Glutamatergic neuron (in vitro differentiated cells): ENCODE data around the gene AGFG1. TPM values are rescaled to one million over a fixed set of nuclear protein-coding genes. Genes with fewer than 3 reads are reported as not detected.

ENCODE experiments used
- DNase-seq: peaks from one replicate; pipeline ENCODE4 v3.0.0; 2022
- H3K27ac Mint-ChIP-seq: one replicate; pipeline ENCODE4 v1.8.0; 2020; ENCODE audit warnings: mild to moderate bottlenecking, mixed read lengths, inconsistent platforms; ENCODE audit not compliant: unreplicated experiment
- H3K27me3 Mint-ChIP-seq: one replicate; pipeline ENCODE4 v1.8.0; 2020; ENCODE audit warnings: mild to moderate bottlenecking, moderate library complexity, mixed read lengths, inconsistent platforms; ENCODE audit not compliant: unreplicated experiment
- H3K36me3 Mint-ChIP-seq: one replicate; pipeline ENCODE4 v1.8.0; 2020; ENCODE audit warnings: mild to moderate bottlenecking, mixed read lengths, inconsistent platforms; ENCODE audit not compliant: unreplicated experiment
- H3K4me1 Mint-ChIP-seq: one replicate; pipeline ENCODE4 v1.8.0; 2020; ENCODE audit warnings: mild to moderate bottlenecking, low read depth, mixed read lengths, inconsistent platforms; ENCODE audit not compliant: unreplicated experiment
- H3K4me3 Mint-ChIP-seq: one replicate; pipeline ENCODE4 v1.8.0; 2020; ENCODE audit warnings: mild to moderate bottlenecking, mixed read lengths, inconsistent platforms; ENCODE audit not compliant: unreplicated experiment
- H3K9me3 Mint-ChIP-seq: one replicate; pipeline ENCODE4 v1.8.0; 2020; ENCODE audit warnings: mild to moderate bottlenecking, moderate library complexity, mixed read lengths, inconsistent platforms; ENCODE audit not compliant: unreplicated experiment
- total RNA-seq: library from RNA; stranded (reverse); fragmentation: NEBNext Ultra II Directional; extraction: Animal tissue kit (Norgen Biotek cat#: 25700); gene quantifications from one replicate; pipeline ENCODE4 v1.2.1, GENCODE V29; 2021; ENCODE audit not compliant: unreplicated experiment
- TF ChIP-seq, protein P1 (sequence below): fragments of 200-600 bp; sonication (generic); IDR thresholded peaks from one replicate; pipeline ENCODE4 v1.5.0; 2021; ENCODE audit not compliant: partially characterized antibody, unreplicated experiment

Gene AGFG1
- total RNA-seq, 1 donor from 2014 or later, result 108 TPM

DNA sequence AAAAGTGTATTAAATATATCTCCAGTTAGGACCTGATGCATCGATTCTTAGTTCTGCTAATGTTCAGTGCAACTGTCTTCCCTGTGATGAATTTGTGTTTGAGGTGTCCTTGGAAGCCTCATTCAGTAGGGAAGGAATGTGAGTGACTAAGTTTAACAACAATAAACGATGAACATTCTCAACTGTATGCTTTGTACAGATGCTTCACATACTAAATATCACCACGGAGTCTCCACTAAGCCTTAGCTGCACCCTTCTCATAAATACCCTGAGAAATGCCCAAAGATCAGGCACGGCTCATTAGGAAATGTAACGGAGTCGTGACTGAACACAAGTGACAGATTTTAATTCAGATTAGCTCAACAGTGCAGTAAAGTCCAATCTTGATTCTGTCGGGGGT lies 24.4 kb upstream of the AGFG1 start:
- TF ChIP-seq, protein P1, sequence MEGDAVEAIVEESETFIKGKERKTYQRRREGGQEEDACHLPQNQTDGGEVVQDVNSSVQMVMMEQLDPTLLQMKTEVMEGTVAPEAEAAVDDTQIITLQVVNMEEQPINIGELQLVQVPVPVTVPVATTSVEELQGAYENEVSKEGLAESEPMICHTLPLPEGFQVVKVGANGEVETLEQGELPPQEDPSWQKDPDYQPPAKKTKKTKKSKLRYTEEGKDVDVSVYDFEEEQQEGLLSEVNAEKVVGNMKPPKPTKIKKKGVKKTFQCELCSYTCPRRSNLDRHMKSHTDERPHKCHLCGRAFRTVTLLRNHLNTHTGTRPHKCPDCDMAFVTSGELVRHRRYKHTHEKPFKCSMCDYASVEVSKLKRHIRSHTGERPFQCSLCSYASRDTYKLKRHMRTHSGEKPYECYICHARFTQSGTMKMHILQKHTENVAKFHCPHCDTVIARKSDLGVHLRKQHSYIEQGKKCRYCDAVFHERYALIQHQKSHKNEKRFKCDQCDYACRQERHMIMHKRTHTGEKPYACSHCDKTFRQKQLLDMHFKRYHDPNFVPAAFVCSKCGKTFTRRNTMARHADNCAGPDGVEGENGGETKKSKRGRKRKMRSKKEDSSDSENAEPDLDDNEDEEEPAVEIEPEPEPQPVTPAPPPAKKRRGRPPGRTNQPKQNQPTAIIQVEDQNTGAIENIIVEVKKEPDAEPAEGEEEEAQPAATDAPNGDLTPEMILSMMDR, result no peak
- Mint-ChIP-seq H3K4me3 (no peak overlapping the region), H3K27ac (no peak overlapping the region), H3K27me3 (no peaks in the 10 kb centered on the region), H3K9me3 (peaks cover 1% of the 10 kb centered on the region), H3K4me1 (peaks cover 2% of the 10 kb centered on the region), H3K36me3 (no peaks in the 10 kb centered on the region)
- DNase-seq, result no peak

- Mint-ChIP-seq H3K4me1 (peaks cover 2% of the 10 kb centered on the region), H3K9me3 (no peaks in the 10 kb centered on the region), H3K36me3 (no peaks in the 10 kb centered on the region), H3K27ac (no peak overlapping the region), H3K4me3 (no peak overlapping the region), H3K27me3 (no peaks in the 10 kb centered on the region)
- TF ChIP-seq, protein P1, result no peak
- DNase-seq, result no peak
Observed at GRCh38 chr2:227450311-227450841, 21.6 kb upstream of the AGFG1 start.

GRCh38 chr2:227450926-227451654 lies 20.9 kb upstream of the AGFG1 start:
- Mint-ChIP-seq H3K36me3 (no peaks in the 10 kb centered on the region), H3K4me1 (peaks cover 2% of the 10 kb centered on the region), H3K27ac (no peak overlapping the region), H3K9me3 (no peaks in the 10 kb centered on the region), H3K27me3 (no peaks in the 10 kb centered on the region), H3K4me3 (no peak overlapping the region)
- DNase-seq, result no peak
- TF ChIP-seq, protein P1, result no peak

DNA sequence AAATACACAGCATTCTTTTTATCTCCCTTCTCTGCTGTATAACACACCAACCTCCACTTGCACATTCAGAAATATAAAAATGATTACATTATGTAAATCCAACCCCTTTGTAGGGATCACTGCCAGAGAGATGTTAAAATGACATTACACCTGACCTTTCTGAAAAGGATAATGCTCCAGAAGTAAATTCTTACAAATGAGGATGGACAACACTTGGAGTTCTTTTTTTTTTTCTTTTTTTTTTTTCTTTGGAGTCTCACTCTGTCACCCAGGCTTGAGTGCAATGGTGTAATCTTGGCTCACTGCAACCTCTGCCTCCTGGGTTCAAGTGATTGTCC lies 20.3 kb upstream of the AGFG1 start:
- peaks cover 2% of the 10 kb centered on the region for H3K4me1 Mint-ChIP-seq
- no peak overlapping the region for H3K4me3 Mint-ChIP-seq
- DNase-seq, result no peak
- TF ChIP-seq, protein P1, result no peak
- H3K27ac Mint-ChIP-seq, result no peak overlapping the region
- H3K27me3 Mint-ChIP-seq, result no peaks in the 10 kb centered on the region
- no peaks in the 10 kb centered on the region for H3K36me3 Mint-ChIP-seq
- no peaks in the 10 kb centered on the region for H3K9me3 Mint-ChIP-seq

DNA sequence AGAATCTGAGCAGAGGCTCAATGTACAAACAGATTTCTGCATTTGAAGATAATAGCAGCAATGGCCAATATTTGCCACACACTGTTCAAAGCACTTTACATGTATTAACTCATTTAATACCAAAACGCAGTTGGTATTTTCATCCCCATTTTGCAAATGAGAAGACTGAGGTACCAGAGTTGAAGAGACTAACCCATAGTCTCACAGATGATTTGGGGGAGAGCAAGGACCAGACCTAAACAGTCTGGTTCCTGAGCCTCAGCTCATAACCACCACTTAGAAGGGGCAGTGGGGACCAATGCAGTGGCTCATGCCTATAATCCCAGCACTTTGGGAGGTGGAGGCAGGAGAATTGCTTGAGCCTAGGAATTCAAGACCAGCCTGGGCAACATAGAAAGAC lies 18.1 kb upstream of the AGFG1 start:
- no peak overlapping the region for H3K4me3 Mint-ChIP-seq
- DNase-seq, result no peak
- H3K36me3 Mint-ChIP-seq, result no peaks in the 10 kb centered on the region
- H3K27me3 Mint-ChIP-seq, result no peaks in the 10 kb centered on the region
- H3K9me3 Mint-ChIP-seq, result peaks cover 2% of the 10 kb centered on the region
- no peak overlapping the region for H3K27ac Mint-ChIP-seq
- TF ChIP-seq, protein P1, result no peak
- H3K4me1 Mint-ChIP-seq, result peaks cover 2% of the 10 kb centered on the region
